AG09309 (cell line): ENCODE measurements around the gene ATP2B2.

Source experiments
- DNase-seq: peaks from one replicate; pipeline ENCODE4 v3.0.0-alpha.2; 2010; ENCODE audit warnings: low read depth
- H3K4me3 ChIP-seq: 2 replicates; pipeline ENCODE4 v1.5.1; 2011; ENCODE audit warnings: mild to moderate bottlenecking, low read depth, low read length, moderate library complexity; ENCODE audit not compliant: control insufficient read depth
- CTCF ChIP-seq: IDR thresholded peaks from 2 replicates; pipeline ENCODE4 v1.5.1; 2011; ENCODE audit warnings: mild to moderate bottlenecking, low read depth, low read length, inconsistent platforms; ENCODE audit not compliant: insufficient read depth, control insufficient read depth; ENCODE audit errors: missing control alignments

Gene ATP2B2

DNA sequence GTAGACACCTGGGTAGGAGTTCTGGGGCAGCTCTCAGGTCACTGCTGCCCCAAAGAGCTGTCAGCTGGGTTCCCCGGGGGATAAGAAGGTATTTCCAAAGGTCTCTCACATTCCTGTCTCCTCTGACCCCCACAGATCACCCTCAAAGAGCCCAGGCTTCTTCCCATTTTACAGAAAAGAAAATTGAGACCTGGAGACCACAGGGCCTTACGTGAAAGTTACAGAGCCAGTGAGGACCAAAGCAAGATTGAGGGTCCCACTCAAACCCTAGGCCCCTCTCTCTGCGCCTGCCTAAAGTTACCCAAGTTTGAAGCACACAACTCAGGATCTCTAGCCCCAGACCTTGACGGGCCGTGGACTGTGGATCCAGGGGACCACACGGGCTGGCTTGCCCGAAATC, 3.9 kb upstream of the ATP2B2 start:
- H3K4me3 ChIP-seq: no peak overlapping the region

GRCh38 chr3:10508619-10509260, 3.4 kb upstream of the ATP2B2 start:
- no peak for DNase-seq
- TF ChIP-seq CTCF: no peak
- no peak overlapping the region for H3K4me3 ChIP-seq

More for the DNA sequence above, 3.9 kb upstream of the ATP2B2 start:
- no peak for TF ChIP-seq CTCF
- DNase-seq: no peak

GRCh38 chr3:10508235-10508618, 2.8 kb upstream of the ATP2B2 start:
- TF ChIP-seq CTCF: no peak
- no peak for DNase-seq
- H3K4me3 ChIP-seq: no peak overlapping the region

DNA sequence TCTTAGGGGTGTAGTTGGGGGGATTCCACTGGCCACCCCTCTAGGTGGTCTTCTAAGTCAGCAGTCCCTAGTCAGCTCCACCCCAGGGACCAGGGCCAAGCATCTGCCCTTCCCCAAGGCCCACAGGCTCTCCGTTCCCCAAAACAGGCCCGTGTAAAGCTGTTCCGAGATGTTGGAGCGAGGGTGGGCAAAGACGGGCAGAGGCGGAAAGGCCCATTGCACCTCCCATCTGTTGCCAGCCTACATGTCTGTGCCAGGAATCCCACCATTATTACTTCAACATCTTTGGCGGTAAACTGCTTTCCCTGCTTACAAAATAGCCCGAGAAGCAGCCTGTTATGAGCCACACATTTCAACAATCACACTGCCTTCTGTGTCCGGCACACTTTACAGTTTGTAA, 1.9 kb upstream of the ATP2B2 start:
- DNase-seq: no peak

DNA sequence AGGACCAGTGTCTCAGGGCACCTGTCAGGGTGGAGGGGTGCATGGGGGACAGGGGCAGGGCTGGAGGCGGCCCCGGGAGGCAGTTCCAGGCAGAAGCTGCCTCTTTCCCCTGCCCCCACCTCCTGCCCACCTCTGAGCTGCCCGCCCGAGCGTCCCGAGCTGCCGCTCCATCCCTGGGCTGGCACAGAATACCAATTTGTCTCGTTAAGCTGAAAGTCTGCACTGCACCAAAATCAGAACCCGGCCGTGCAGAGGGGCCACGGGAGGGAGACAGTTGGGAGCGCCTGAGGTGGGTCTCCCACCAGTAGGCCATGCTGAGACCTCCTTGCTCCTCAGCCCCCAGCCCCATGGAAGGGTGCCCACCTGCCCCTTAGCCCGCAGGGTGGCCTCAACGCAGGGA, 1.3 kb upstream of the ATP2B2 start:
- TF ChIP-seq CTCF: no peak
- no peak overlapping the region for H3K4me3 ChIP-seq
- no peak for DNase-seq

More for the DNA sequence above, 1.9 kb upstream of the ATP2B2 start:
- TF ChIP-seq CTCF: no peak
- no peak overlapping the region for H3K4me3 ChIP-seq

DNA sequence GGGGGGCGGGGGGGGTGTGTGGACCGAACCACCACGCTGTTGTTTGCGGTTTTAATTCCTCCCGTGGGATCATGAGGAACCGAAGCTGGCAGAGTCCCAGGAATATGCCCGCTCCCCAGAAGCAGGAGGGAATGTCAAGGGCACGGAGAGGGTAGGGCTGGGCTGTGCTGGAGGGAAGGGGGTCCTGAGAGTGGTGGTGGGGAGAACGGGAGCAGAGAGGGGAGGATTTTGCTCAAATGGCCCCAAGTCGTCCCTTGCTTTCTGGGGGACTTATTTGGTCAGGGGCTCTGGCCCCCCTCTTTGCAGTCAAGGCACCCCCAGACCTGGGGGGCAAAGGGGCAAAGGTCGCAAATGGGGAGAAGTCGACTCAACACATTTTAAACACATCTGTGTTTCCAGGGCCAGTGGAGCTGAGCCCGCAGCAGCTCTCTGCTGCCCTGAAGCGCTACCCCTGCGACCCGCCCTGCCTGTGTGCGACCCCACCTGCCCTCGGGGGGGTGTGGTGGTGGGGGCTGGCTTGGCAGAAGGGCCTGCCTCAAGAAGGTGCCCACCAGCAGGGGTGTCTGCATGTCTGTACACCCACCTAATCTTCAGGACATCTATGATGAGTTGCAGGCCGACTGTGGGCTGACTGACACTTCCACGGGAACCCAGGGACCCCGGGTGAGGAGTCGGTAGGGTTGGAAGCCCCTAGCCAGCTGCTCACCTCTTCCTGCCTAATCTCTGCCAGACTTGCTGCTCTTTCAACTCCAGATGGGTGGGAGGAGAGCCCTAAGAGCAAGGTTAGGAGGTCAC, 602 bp upstream of the ATP2B2 start:
- H3K4me3 ChIP-seq: no peak overlapping the region
- no peak for TF ChIP-seq CTCF
- no peak for DNase-seq
